Right lobe of liver (tissue), 6 donors: ENCODE data around the gene PCSK6. TPM values are rescaled to one million over a fixed set of nuclear protein-coding genes. Genes with fewer than 3 reads are reported as not detected.
A peak's percentile ranks its signal among the peaks of the same experiment; 100 is the strongest.

Experiments used
- ATAC-seq, 4 donors: fragments of 200-7000 bp; cut with Tn5 transposase; one replicate each; pipeline ENCODE4 v1.9.1; 2020; ENCODE audit warnings: mild to moderate bottlenecking in 4 of 4, moderate library complexity in 4 of 4
- DNase-seq, 3 donors: peaks; one replicate each; pipeline ENCODE4 v3.0.0-alpha.2; 2020
- H3K27ac ChIP-seq, 3 donors: fragments of 200-600 bp; one replicate each; pipeline ENCODE4 v1.8.0; 2022
- H3K27me3 ChIP-seq, 2 donors: fragments of 200-600 bp; one replicate each; pipeline ENCODE4 v1.8.0; 2022
- H3K36me3 ChIP-seq, 4 donors: fragments of 200-600 bp; sonication (generic) in 1 of 4; one replicate each; pipeline versions ENCODE4 v1.5.1 to v1.8.0; 2017 to 2022; ENCODE audit warnings: control low read depth in 1 of 4
- H3K4me1 ChIP-seq, 4 donors: fragments of 200-600 bp; sonication (generic) in 1 of 4; one replicate each; pipeline versions ENCODE4 v1.5.1 to v1.8.0; 2017 to 2022; ENCODE audit warnings: control low read depth in 1 of 4
- H3K4me3 ChIP-seq, 3 donors: fragments of 200-600 bp; one replicate each; pipeline ENCODE4 v1.8.0; 2022
- H3K9me3 ChIP-seq, 4 donors: fragments of 200-600 bp; sonication (generic) in 1 of 4; one replicate each; pipeline versions ENCODE4 v1.5.1 to v1.8.0; 2017 to 2022; ENCODE audit warnings: control low read depth in 1 of 4
- CTCF ChIP-seq, 4 donors: fragments of 200-600 bp in 3 of 4; fragments of 450-650 bp in 1 of 4; IDR thresholded peaks; one replicate each; pipeline versions ENCODE4 v1.5.1 to v1.8.0; 2016 to 2022; ENCODE audit warnings: antibody characterized with exemption in 4 of 4, mild to moderate bottlenecking in 2 of 4
- POLR2A ChIP-seq: fragments of 450-650 bp; IDR thresholded peaks from one replicate; pipeline ENCODE4 v1.6.1; 2017; ENCODE audit warnings: antibody characterized with exemption, mild to moderate bottlenecking
- WGBS: methylation state at CpG from one replicate; pipeline ENCODE4 v1.1.6; 2018; ENCODE audit warnings: low coverage, low lambda C conversion rate; ENCODE audit not compliant: insufficient coverage; ENCODE audit errors: missing lambda C conversion rate; 5-methylcytosine and 5-hydroxymethylcytosine counted together
- intact Hi-C, 2 donors: fragments of 100-400 bp; cut with DNase I; formaldehyde crosslinking; loops; one replicate each; pipeline versions ENCODE4 v1.11.2 to v1.14.1; 2022
- total RNA-seq, 6 experiments: library from RNA; depleted of rRNA in 2 of 6; stranded (reverse); fragments of >200 nt in 2 of 6; fragmentation: NEBNext Ultra II Directional in 3 of 6; extraction: Animal tissue kit (Norgen Biotek cat#: 25700) in 3 of 6; gene quantifications; one replicate each; pipeline versions ENCODE4 v1.1.0 to v1.2.4, GENCODE V29; 2016 to 2023
- donor health status: DM: no; HTN: yes; CAD: no.
- donor health status: DM: no; HTN: no; CAD: no.
- donor health status: DM: no; HTN: no; CAD: no.
- donor health status: DM: no; HTN: yes; CAD: no.
- donor health status: DM: no; HTN: yes; CAD: no.

The PCSK6 gene
- total RNA-seq, 6 experiments from 2014 or later = 165 to 218 (median 207) TPM

- ATAC-seq (peak in 3 of 4 donors; percentile 7 to 55 (median 40)), DNase-seq (peak in 1 of 3 donors; percentile 22)
Measured at GRCh38 chr15:101255615-101256241, 233.8 kb downstream of the PCSK6 start.

GRCh38 chr15:101255051-101255395 is 234.5 kb downstream of the PCSK6 start:
- peaks cover 0 to 15% (median 0%) of the 10 kb centered on the region in 4 donors for H3K4me1 ChIP-seq
- no peaks in the 10 kb centered on the region for H3K27me3 ChIP-seq
- DNase-seq = peak in 1 of 3 donors; percentile 0
- no peak overlapping the region for H3K4me3 ChIP-seq
- H3K36me3 ChIP-seq = no peaks in the 10 kb centered on the region
- no peak overlapping the region for H3K27ac ChIP-seq
- intact Hi-C loops = loop anchor here (5.0 kb wide), 1 partner anchor 243 kb away; no protein-coding TSS in a partner anchor
- TF ChIP-seq CTCF (IDR thresholded peaks at IDR 0.05) (no peak), POLR2A (no peak)
- H3K9me3 ChIP-seq = no peaks in the 10 kb centered on the region
- ATAC-seq = no peak
- 47% methylated on average over 5 of the region's 5 CpGs for WGBS

More at GRCh38 chr15:101255615-101256241, 233.8 kb downstream of the PCSK6 start:
- TF ChIP-seq CTCF (IDR thresholded peaks at IDR 0.05) = no peak
- TF ChIP-seq POLR2A = no peak
- no peaks in the 10 kb centered on the region for H3K27me3 ChIP-seq
- H3K4me1 ChIP-seq = peaks cover 0 to 8% (median 0%) of the 10 kb centered on the region in 4 donors
- no peaks in the 10 kb centered on the region for H3K9me3 ChIP-seq
- intact Hi-C loops = loop anchor here (5.0 kb wide), 1 partner anchor 243 kb away; no protein-coding TSS in a partner anchor
- H3K4me3 ChIP-seq = no peak overlapping the region
- no peak overlapping the region for H3K27ac ChIP-seq
- 35% methylated on average over 3 of the region's 8 CpGs for WGBS
- no peaks in the 10 kb centered on the region for H3K36me3 ChIP-seq

DNA sequence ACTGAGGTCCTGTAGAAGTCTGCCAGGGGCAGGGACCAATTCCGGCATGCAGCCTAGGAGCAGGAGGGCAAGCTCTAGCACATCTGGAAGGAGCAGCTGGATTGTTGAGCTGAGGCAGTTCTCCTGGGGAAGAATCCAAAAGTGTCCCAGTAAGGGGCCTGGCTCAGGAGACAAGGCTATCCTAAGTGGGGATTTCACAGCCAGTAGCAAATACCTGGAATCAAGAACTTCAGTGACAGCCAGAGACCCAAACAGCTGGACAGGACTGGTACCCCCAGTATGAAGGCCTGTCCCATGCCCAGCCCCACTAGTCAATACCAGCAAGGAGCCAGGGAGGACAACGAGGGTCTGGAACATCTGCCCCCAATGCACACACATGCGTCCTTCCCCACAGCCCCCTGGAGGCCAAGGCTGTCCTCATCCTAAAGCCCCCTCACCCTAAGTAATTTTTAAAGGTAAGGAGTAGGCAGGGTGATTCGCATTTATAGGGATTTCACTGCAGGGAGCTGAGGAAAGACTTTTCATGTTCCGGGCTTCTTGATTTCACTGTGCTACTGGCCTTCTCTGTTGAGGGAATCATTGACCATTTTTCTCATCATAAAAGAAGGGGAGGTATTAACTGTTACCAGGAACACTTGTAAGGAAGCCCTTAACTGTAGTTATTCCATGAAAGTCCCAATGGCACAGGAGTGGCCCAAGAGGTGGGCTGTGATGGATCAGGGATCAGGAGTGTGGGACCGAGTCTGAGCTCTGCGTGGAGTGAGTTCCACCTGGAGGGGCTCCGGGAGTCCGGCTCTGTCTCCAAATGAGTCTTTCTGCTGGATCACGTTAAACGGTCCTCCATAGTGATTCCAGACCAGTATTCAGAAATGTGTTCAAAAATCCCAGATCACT is 235.1 kb downstream of the PCSK6 start:
- Histone ChIP-seq H3K27me3 (no peaks in the 10 kb centered on the region), H3K27ac (no peak overlapping the region), H3K9me3 (no peaks in the 10 kb centered on the region), H3K4me1 (peaks cover 0 to 21% (median 0%) of the 10 kb centered on the region in 4 donors), H3K4me3 (no peak overlapping the region), H3K36me3 (no peaks in the 10 kb centered on the region)
- TF ChIP-seq POLR2A (no peak), CTCF (IDR thresholded peaks at IDR 0.05) (no peak)
- intact Hi-C loops = loop anchor here (5.0 kb wide), 2 partner anchors 167 to 242 kb away; no protein-coding TSS in a partner anchor
- whole genome bisulfite sequencing = 80% methylated on average over 9 of the region's 11 CpGs
- ATAC-seq = no peak
- DNase-seq = no peak

Other genes with a start within 250 kb of the PCSK6 start
- gene CHSY1, start 237.7 kb downstream of the PCSK6 start, total RNA-seq = 10 to 100 TPM in 2 of 6 experiments, 1 to 10 TPM in 4; 4.9 to 12.6 (median 7.2) TPM
- 10 to 100 TPM; 30.4 to 52.5 (median 39.6) TPM for gene SELENOS, start 212.2 kb downstream of the PCSK6 start, total RNA-seq
- gene SNRPA1, start 194.5 kb downstream of the PCSK6 start, total RNA-seq = 10 to 100 TPM; 17.7 to 28.6 (median 24.1) TPM
- 10 to 100 TPM; 29.5 to 46.9 (median 40.8) TPM for gene TM2D3, start 162.7 kb upstream of the PCSK6 start, total RNA-seq
- gene TARS3, start 234.8 kb upstream of the PCSK6 start, total RNA-seq = 1 to 10 TPM; 4.5 to 9.4 (median 5.3) TPM